SK-N-SH treated with all-trans-retinoic acid at 6 μM for 48 hours (cell line): Measurements from ENCODE around the gene MROH9.

Source experiments
- ATAC-seq: fragments of 200-7000 bp; cut with Tn5 transposase; 3 replicates; pipeline ENCODE4 v1.9.1; 2020; ENCODE audit warnings: mild to moderate bottlenecking, moderate library complexity
- ARNTL ChIP-seq: fragments of 450-650 bp; formaldehyde crosslinking; IDR thresholded peaks from 2 replicates; pipeline ENCODE4 v1.5.0; 2020; ENCODE audit warnings: low read depth, mild to moderate bottlenecking, moderate library complexity, borderline replicate concordance
- BACH2 ChIP-seq: fragments of 250-450 bp; sonication (Bioruptor Pico); IDR thresholded peaks from 2 replicates; pipeline ENCODE4 v1.9.0; 2021; ENCODE audit warnings: mild to moderate bottlenecking, borderline replicate concordance
- CSDC2 ChIP-seq: fragments of 250-450 bp; sonication (Bioruptor Pico); IDR thresholded peaks from 2 replicates; pipeline ENCODE4 v1.5.0; 2020; ENCODE audit warnings: mild to moderate bottlenecking, moderate library complexity
- ESRRG ChIP-seq: fragments of 250-450 bp; sonication (Bioruptor Pico); IDR thresholded peaks from 2 replicates; pipeline ENCODE4 v1.6.1; 2021; ENCODE audit warnings: mild to moderate bottlenecking
- GLIS3 ChIP-seq: fragments of 250-450 bp; sonication (Bioruptor Pico); IDR thresholded peaks from 2 replicates; pipeline ENCODE4 v1.5.0; 2020; ENCODE audit warnings: mild to moderate bottlenecking, moderate library complexity
- ISL1 ChIP-seq: fragments of 250-450 bp; sonication (Bioruptor Pico); IDR thresholded peaks from 2 replicates; pipeline ENCODE4 v2.1.2; 2022; ENCODE audit warnings: mild to moderate bottlenecking, moderate library complexity
- OSR1 ChIP-seq: fragments of 250-450 bp; sonication (Bioruptor Pico); IDR thresholded peaks from 2 replicates; pipeline ENCODE4 v1.8.0; 2022; ENCODE audit warnings: moderate library complexity, mild to moderate bottlenecking, inconsistent platforms
- PPARA ChIP-seq: fragments of 250-450 bp; sonication (Bioruptor Pico); IDR thresholded peaks from 2 replicates; pipeline ENCODE4 v1.5.0; 2020; ENCODE audit warnings: mild to moderate bottlenecking, borderline replicate concordance
- SNAI2 ChIP-seq: fragments of 250-450 bp; sonication (Bioruptor Pico); IDR thresholded peaks from 2 replicates; pipeline ENCODE4 v1.5.0; 2020; ENCODE audit warnings: mild to moderate bottlenecking, moderate library complexity
- TCF4 ChIP-seq: fragments of 250-450 bp; sonication (Bioruptor Pico); IDR thresholded peaks from 2 replicates; pipeline ENCODE4 v1.8.0; 2021; ENCODE audit warnings: mild to moderate bottlenecking, moderate library complexity, borderline replicate concordance
- TOX ChIP-seq: fragments of 250-450 bp; sonication (Bioruptor Pico); IDR thresholded peaks from 2 replicates; pipeline ENCODE4 v1.8.0; 2021; ENCODE audit warnings: mild to moderate bottlenecking, moderate library complexity, borderline replicate concordance
- ZC3H10 ChIP-seq: fragments of 250-450 bp; sonication (Bioruptor Pico); IDR thresholded peaks from 2 replicates; pipeline ENCODE4 v1.5.1; 2021; ENCODE audit warnings: mild to moderate bottlenecking, moderate library complexity
- ZFP3 ChIP-seq: fragments of 250-450 bp; sonication (Bioruptor Pico); IDR thresholded peaks from 2 replicates; pipeline ENCODE4 v1.5.0; 2020; ENCODE audit warnings: mild to moderate bottlenecking, moderate library complexity
- ZFP30 ChIP-seq: fragments of 450-650 bp; formaldehyde crosslinking; IDR thresholded peaks from 2 replicates; pipeline ENCODE4 v1.5.0; 2022; ENCODE audit warnings: mild to moderate bottlenecking, moderate library complexity
- ZNF70 ChIP-seq: fragments of 450-650 bp; formaldehyde crosslinking; IDR thresholded peaks from 2 replicates; pipeline ENCODE4 v1.5.0; 2020; ENCODE audit warnings: mild to moderate bottlenecking, moderate library complexity
- ZNF8 ChIP-seq: fragments of 450-650 bp; formaldehyde crosslinking; IDR thresholded peaks from 2 replicates; pipeline ENCODE4 v1.5.0; 2020; ENCODE audit warnings: mild to moderate bottlenecking, moderate library complexity
- TF ChIP-seq, protein P1 (sequence below): fragments of 250-450 bp; sonication (Bioruptor Pico); IDR thresholded peaks from 2 replicates; pipeline ENCODE4 v1.5.1; 2021; ENCODE audit warnings: mild to moderate bottlenecking, moderate library complexity
- TF ChIP-seq, protein P2 (sequence below): fragments of 250-450 bp; sonication (Bioruptor Pico); IDR thresholded peaks from 2 replicates; pipeline ENCODE4 v1.5.1; 2020; ENCODE audit warnings: low read depth, mild to moderate bottlenecking, moderate library complexity
- TF ChIP-seq, protein P3 (sequence below): fragments of 250-450 bp; sonication (Bioruptor Pico); IDR thresholded peaks from 2 replicates; pipeline ENCODE4 v1.8.0; 2020; ENCODE audit warnings: mild to moderate bottlenecking, moderate library complexity, borderline replicate concordance
- TF ChIP-seq, protein P4 (sequence below): fragments of 250-450 bp; sonication (Bioruptor Pico); IDR thresholded peaks from 2 replicates; pipeline ENCODE4 v1.5.0; 2020; ENCODE audit warnings: mild to moderate bottlenecking, moderate library complexity
- TF ChIP-seq, protein P5 (sequence below): fragments of 250-450 bp; sonication (Bioruptor Pico); IDR thresholded peaks from 2 replicates; pipeline ENCODE4 v1.8.0; 2021; ENCODE audit warnings: low read depth, mild to moderate bottlenecking, moderate library complexity, borderline replicate concordance

The MROH9 gene

DNA sequence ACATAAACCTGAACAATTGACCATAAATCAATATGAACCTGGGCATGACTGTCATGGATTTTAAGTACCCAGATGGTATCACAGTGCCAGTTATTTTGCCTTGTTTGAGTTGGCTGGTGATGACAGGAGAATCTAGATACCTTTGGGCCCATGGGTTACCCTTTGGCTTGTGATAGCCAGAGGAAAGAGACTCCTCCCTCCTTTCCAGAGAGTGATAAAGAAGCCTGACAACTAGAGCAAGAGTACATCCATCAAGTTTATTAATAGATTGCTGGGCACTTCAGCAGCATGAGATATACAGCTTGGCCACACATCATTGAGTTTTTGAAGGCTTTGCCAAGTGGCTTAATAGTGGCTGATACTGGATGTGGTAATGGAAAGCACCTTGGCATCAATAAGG, 148.8 kb downstream of the MROH9 start:
- ATAC-seq, result no peak
- TF ChIP-seq TOX (CRISPR knock-in tag), result no peak
- no peak for TF ChIP-seq TCF4 (CRISPR knock-in tag)
- no peak for TF ChIP-seq ZFP3 (CRISPR knock-in tag)
- TF ChIP-seq ISL1 (CRISPR knock-in tag), result no peak
- TF ChIP-seq, protein P1, sequence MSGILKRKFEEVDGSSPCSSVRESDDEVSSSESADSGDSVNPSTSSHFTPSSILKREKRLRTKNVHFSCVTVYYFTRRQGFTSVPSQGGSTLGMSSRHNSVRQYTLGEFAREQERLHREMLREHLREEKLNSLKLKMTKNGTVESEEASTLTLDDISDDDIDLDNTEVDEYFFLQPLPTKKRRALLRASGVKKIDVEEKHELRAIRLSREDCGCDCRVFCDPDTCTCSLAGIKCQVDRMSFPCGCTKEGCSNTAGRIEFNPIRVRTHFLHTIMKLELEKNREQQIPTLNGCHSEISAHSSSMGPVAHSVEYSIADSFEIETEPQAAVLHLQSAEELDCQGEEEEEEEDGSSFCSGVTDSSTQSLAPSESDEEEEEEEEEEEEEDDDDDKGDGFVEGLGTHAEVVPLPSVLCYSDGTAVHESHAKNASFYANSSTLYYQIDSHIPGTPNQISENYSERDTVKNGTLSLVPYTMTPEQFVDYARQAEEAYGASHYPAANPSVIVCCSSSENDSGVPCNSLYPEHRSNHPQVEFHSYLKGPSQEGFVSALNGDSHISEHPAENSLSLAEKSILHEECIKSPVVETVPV, result no peak
- no peak for TF ChIP-seq ZNF70 (CRISPR knock-in tag)
- TF ChIP-seq ARNTL (CRISPR knock-in tag), result no peak
- no peak for TF ChIP-seq CSDC2
- no peak for TF ChIP-seq GLIS3 (CRISPR knock-in tag)
- no peak for TF ChIP-seq SNAI2 (CRISPR knock-in tag)
- TF ChIP-seq, all 23 proteins: peak for 0

DNA sequence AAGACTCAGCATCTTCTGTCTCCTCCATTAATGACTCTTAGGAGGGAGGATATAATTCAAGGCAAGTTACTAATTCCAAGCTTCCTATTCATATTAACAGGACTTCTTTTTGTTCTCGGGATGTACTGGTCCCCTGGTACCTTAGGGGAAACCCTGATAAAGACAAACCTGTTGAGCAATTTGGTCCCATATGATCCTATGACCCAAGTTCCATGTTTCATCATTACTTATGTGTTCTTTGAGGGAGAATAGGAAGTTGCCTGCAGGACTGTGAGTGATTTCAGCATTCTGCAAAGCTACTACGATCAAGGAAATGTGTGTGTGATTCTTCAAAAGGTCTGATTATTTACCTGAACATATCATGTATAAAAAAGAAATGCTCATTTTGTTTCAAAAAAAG, 149.5 kb downstream of the MROH9 start:
- no peak for ATAC-seq
- TF ChIP-seq, protein P2, sequence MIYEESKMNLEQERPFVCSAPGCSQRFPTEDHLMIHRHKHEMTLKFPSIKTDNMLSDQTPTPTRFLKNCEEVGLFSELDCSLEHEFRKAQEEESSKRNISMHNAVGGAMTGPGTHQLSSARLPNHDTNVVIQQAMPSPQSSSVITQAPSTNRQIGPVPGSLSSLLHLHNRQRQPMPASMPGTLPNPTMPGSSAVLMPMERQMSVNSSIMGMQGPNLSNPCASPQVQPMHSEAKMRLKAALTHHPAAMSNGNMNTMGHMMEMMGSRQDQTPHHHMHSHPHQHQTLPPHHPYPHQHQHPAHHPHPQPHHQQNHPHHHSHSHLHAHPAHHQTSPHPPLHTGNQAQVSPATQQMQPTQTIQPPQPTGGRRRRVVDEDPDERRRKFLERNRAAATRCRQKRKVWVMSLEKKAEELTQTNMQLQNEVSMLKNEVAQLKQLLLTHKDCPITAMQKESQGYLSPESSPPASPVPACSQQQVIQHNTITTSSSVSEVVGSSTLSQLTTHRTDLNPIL (CRISPR knock-in tag), result no peak
- TF ChIP-seq, all 23 proteins: peak for 0

DNA sequence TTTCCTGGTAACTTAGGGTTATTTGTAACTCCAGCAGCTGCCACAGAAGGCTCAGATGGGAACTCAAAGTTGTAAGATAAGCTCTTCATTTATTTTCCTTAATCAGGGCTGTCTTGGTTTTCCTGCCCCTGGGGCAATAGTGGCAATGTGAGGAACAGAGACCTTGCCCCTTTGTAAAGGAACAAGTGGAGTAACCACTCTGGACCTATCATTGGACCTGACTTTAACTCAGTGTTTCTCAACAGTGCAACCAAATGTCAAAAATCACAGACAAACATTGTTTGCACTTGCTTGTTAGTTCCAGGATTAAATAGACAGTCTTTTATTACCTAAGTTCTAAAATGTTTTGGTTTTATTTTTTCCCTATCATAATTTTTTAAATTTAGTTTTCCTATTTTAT, 152.6 kb downstream of the MROH9 start:
- no peak for TF ChIP-seq ZFP30 (CRISPR knock-in tag)
- no peak for TF ChIP-seq OSR1
- no peak for TF ChIP-seq GLIS3 (CRISPR knock-in tag)
- TF ChIP-seq ZNF8 (CRISPR knock-in tag), result no peak
- TF ChIP-seq TCF4 (CRISPR knock-in tag), result no peak
- no peak for TF ChIP-seq ISL1 (CRISPR knock-in tag)
- no peak for TF ChIP-seq TOX (CRISPR knock-in tag)
- TF ChIP-seq, protein P3, sequence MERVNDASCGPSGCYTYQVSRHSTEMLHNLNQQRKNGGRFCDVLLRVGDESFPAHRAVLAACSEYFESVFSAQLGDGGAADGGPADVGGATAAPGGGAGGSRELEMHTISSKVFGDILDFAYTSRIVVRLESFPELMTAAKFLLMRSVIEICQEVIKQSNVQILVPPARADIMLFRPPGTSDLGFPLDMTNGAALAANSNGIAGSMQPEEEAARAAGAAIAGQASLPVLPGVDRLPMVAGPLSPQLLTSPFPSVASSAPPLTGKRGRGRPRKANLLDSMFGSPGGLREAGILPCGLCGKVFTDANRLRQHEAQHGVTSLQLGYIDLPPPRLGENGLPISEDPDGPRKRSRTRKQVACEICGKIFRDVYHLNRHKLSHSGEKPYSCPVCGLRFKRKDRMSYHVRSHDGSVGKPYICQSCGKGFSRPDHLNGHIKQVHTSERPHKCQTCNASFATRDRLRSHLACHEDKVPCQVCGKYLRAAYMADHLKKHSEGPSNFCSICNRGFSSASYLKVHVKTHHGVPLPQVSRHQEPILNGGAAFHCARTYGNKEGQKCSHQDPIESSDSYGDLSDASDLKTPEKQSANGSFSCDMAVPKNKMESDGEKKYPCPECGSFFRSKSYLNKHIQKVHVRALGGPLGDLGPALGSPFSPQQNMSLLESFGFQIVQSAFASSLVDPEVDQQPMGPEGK (CRISPR knock-in tag), result no peak
- TF ChIP-seq, protein P4, sequence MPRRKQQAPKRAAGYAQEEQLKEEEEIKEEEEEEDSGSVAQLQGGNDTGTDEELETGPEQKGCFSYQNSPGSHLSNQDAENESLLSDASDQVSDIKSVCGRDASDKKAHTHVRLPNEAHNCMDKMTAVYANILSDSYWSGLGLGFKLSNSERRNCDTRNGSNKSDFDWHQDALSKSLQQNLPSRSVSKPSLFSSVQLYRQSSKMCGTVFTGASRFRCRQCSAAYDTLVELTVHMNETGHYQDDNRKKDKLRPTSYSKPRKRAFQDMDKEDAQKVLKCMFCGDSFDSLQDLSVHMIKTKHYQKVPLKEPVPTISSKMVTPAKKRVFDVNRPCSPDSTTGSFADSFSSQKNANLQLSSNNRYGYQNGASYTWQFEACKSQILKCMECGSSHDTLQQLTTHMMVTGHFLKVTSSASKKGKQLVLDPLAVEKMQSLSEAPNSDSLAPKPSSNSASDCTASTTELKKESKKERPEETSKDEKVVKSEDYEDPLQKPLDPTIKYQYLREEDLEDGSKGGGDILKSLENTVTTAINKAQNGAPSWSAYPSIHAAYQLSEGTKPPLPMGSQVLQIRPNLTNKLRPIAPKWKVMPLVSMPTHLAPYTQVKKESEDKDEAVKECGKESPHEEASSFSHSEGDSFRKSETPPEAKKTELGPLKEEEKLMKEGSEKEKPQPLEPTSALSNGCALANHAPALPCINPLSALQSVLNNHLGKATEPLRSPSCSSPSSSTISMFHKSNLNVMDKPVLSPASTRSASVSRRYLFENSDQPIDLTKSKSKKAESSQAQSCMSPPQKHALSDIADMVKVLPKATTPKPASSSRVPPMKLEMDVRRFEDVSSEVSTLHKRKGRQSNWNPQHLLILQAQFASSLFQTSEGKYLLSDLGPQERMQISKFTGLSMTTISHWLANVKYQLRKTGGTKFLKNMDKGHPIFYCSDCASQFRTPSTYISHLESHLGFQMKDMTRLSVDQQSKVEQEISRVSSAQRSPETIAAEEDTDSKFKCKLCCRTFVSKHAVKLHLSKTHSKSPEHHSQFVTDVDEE (CRISPR knock-in tag), result no peak
- TF ChIP-seq, protein P5, sequence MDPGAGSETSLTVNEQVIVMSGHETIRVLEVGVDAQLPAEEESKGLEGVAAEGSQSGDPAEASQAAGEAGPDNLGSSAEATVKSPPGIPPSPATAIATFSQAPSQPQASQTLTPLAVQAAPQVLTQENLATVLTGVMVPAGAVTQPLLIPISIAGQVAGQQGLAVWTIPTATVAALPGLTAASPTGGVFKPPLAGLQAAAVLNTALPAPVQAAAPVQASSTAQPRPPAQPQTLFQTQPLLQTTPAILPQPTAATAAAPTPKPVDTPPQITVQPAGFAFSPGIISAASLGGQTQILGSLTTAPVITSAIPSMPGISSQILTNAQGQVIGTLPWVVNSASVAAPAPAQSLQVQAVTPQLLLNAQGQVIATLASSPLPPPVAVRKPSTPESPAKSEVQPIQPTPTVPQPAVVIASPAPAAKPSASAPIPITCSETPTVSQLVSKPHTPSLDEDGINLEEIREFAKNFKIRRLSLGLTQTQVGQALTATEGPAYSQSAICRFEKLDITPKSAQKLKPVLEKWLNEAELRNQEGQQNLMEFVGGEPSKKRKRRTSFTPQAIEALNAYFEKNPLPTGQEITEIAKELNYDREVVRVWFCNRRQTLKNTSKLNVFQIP (CRISPR knock-in tag), result no peak
- TF ChIP-seq PPARA (CRISPR knock-in tag), result no peak
- TF ChIP-seq ZC3H10 (CRISPR knock-in tag), result no peak
- no peak for TF ChIP-seq BACH2 (CRISPR knock-in tag)
- no peak for TF ChIP-seq ZNF70 (CRISPR knock-in tag)
- no peak for TF ChIP-seq ARNTL (CRISPR knock-in tag)
- TF ChIP-seq ESRRG (CRISPR knock-in tag), result no peak
- TF ChIP-seq, protein P2 (CRISPR knock-in tag), result no peak
- TF ChIP-seq, protein P1, result no peak
- no peak for TF ChIP-seq ZFP3 (CRISPR knock-in tag)
- TF ChIP-seq, all 23 proteins: peak for 0
- no peak for ATAC-seq
